Measurements from ENCODE around the gene OPN4. TPM values are rescaled to one million over a fixed set of nuclear protein-coding genes. Genes with fewer than 3 reads are reported as not detected.

OPN4 gene
- total RNA-seq, 1 experiment from 2014 or later, result not detected

GRCh38 chr10:86710987-86711512 is 56.7 kb downstream of the OPN4 start:
- Histone ChIP-seq H3K9me3 (replicated peaks) (0 out of 2 replicates have a peak, but pooled peaks cover 2% of the 10 kb centered on the region), H3K4me1 (replicated peaks) (peaks cover 18% of the 10 kb centered on the region), H3K27me3 (replicated peaks) (no peaks in the 10 kb centered on the region), H3K27ac (peak overlapping the region; percentile 92), H3K4me3 (peak overlapping the region; percentile 68), H3K36me3 (0 out of 2 replicates have a peak, but pooled peaks cover 2% of the 10 kb centered on the region)
- peak; percentile 91 to 98 for DNase-seq (ENCODE audit: low read depth in 1 of 2, low spot score in 2 of 2)

- H3K4me3 ChIP-seq, result peak overlapping the region; percentile 68
- H3K9me3 ChIP-seq (replicated peaks), result 0 out of 2 replicates have a peak, but pooled peaks cover 2% of the 10 kb centered on the region
- H3K36me3 ChIP-seq, result 0 out of 2 replicates have a peak, but pooled peaks cover 2% of the 10 kb centered on the region
- no peaks in the 10 kb centered on the region for H3K27me3 ChIP-seq (replicated peaks)
- peak in 1 of 2 experiments; percentile 69 for DNase-seq (ENCODE audit: low read depth in 1 of 2, low spot score in 2 of 2)
- peaks cover 18% of the 10 kb centered on the region for H3K4me1 ChIP-seq (replicated peaks)
- H3K27ac ChIP-seq, result peak overlapping the region; percentile 92
Measured at GRCh38 chr10:86711513-86712316, 57.4 kb downstream of the OPN4 start.

- peak overlapping the region; percentile 68 for H3K4me3 ChIP-seq
- no peak for DNase-seq (ENCODE audit: low read depth in 1 of 2, low spot score in 2 of 2)
- peak overlapping the region; percentile 92 for H3K27ac ChIP-seq
Measured at GRCh38 chr10:86712317-86712707, 58.0 kb downstream of the OPN4 start.

GRCh38 chr10:86715156-86715795 is 60.9 kb downstream of the OPN4 start:
- Histone ChIP-seq H3K27ac (no peak overlapping the region), H3K36me3 (0 out of 2 replicates have a peak, but pooled peaks cover 2% of the 10 kb centered on the region), H3K9me3 (replicated peaks) (0 out of 2 replicates have a peak, but pooled peaks cover 2% of the 10 kb centered on the region), H3K27me3 (replicated peaks) (no peaks in the 10 kb centered on the region), H3K4me1 (replicated peaks) (peaks cover 18% of the 10 kb centered on the region), H3K4me3 (no peak overlapping the region)
- DNase-seq (ENCODE audit: low read depth in 1 of 2, low spot score in 2 of 2), result no peak

More at GRCh38 chr10:86712317-86712707, 58.0 kb downstream of the OPN4 start:
- H3K36me3 ChIP-seq, result 0 out of 2 replicates have a peak, but pooled peaks cover 2% of the 10 kb centered on the region
- H3K9me3 ChIP-seq (replicated peaks), result 0 out of 2 replicates have a peak, but pooled peaks cover 2% of the 10 kb centered on the region
- peaks cover 18% of the 10 kb centered on the region for H3K4me1 ChIP-seq (replicated peaks)
- no peaks in the 10 kb centered on the region for H3K27me3 ChIP-seq (replicated peaks)

- no peak overlapping the region for H3K27ac ChIP-seq
Measured at GRCh38 chr10:86715836-86716235, 61.5 kb downstream of the OPN4 start.

More at GRCh38 chr10:86715836-86716235, 61.5 kb downstream of the OPN4 start:
- no peaks in the 10 kb centered on the region for H3K27me3 ChIP-seq (replicated peaks)
- H3K4me1 ChIP-seq (replicated peaks), result peaks cover 12% of the 10 kb centered on the region
- H3K9me3 ChIP-seq (replicated peaks), result 0 out of 2 replicates have a peak, but pooled peaks cover 2% of the 10 kb centered on the region
- DNase-seq (ENCODE audit: low read depth in 1 of 2, low spot score in 2 of 2), result no peak
- no peak overlapping the region for H3K4me3 ChIP-seq
- 0 out of 2 replicates have a peak, but pooled peaks cover 2% of the 10 kb centered on the region for H3K36me3 ChIP-seq

Other genes with a start within 250 kb of the OPN4 start
- 38.7 and 50.2 TPM in 2 replicates for gene WAPL, start 132.8 kb upstream of the OPN4 start, total RNA-seq (2014; rRNA removed; shearing (Covaris generic))
- gene LDB3, start 14.0 kb downstream of the OPN4 start, total RNA-seq (2014; rRNA removed; shearing (Covaris generic)), result 1.1 and 1.4 TPM in 2 replicates
- 35.3 and 53.4 TPM in 2 replicates for gene BMPR1A, start 102.1 kb downstream of the OPN4 start, total RNA-seq (2014; rRNA removed; shearing (Covaris generic))

All from SJSA1 (cell line).